ENCODE data around the gene SUFU. TPM values are rescaled to one million over a fixed set of nuclear protein-coding genes. Genes with fewer than 3 reads are reported as not detected.

SUFU gene
- total RNA-seq, 1 donor from 2014 or later, result 19.9 TPM

DNA sequence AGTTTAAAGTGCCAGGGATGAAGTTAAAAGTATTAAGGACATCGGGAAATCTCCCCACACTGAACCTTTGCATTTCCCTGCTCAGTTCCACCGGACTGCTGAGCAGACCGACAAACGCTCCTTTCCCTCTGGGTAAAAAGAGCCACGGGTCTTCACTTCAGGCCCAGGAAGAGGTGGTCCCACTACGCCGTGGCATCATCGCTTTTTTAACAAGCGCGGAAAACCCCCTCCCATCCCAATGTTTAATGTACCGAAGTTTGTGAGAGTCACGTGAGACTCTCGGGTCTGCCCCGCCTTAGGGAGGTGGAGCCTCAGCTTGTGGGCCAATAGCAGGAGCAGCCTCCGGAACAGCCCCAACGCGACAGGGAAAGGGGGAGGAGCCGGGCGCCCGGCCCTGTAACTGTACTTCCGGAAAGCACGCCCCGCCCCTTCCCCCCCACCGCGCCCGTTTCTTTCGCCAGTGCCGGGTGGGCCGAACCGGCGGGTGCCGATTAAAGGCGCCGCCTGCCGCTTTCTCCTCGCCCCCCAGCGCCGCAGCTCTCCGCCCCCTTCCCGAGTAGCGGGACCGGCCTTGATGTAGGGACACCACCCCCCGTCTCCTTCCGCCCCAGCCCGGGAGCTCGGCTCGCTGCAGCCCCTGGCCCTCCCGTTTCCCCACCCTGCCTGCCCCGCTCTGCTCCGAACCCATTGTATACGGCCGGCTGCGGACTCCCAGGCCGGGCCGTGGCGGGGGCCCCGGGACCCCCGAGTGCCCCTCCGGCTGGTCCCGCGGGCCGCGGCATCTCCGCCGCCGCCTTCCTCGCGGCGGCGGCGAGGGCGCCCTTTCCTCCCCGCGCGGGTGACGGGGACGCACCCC lies 138.3 kb downstream of the SUFU start:
- peak overlapping the region; percentile 90 for H3K4me3 Mint-ChIP-seq (ENCODE audit: unreplicated experiment)
- peaks cover 9% of the 10 kb centered on the region for H3K4me1 Mint-ChIP-seq (ENCODE audit: low read depth, unreplicated experiment)
- no peaks in the 10 kb centered on the region for H3K36me3 Mint-ChIP-seq (ENCODE audit: unreplicated experiment)
- peaks cover 28% of the 10 kb centered on the region for H3K27me3 Mint-ChIP-seq (ENCODE audit: unreplicated experiment)
- H3K9me3 Mint-ChIP-seq (ENCODE audit: unreplicated experiment), result peaks cover 18% of the 10 kb centered on the region
- peak overlapping the region; percentile 85 for H3K27ac Mint-ChIP-seq (ENCODE audit: unreplicated experiment)
- TF ChIP-seq, protein P1, sequence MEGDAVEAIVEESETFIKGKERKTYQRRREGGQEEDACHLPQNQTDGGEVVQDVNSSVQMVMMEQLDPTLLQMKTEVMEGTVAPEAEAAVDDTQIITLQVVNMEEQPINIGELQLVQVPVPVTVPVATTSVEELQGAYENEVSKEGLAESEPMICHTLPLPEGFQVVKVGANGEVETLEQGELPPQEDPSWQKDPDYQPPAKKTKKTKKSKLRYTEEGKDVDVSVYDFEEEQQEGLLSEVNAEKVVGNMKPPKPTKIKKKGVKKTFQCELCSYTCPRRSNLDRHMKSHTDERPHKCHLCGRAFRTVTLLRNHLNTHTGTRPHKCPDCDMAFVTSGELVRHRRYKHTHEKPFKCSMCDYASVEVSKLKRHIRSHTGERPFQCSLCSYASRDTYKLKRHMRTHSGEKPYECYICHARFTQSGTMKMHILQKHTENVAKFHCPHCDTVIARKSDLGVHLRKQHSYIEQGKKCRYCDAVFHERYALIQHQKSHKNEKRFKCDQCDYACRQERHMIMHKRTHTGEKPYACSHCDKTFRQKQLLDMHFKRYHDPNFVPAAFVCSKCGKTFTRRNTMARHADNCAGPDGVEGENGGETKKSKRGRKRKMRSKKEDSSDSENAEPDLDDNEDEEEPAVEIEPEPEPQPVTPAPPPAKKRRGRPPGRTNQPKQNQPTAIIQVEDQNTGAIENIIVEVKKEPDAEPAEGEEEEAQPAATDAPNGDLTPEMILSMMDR (IDR thresholded peaks at IDR 0.05; ENCODE audit: partially characterized antibody, unreplicated experiment), result no peak
- DNase-seq, result peak; percentile 98

DNA sequence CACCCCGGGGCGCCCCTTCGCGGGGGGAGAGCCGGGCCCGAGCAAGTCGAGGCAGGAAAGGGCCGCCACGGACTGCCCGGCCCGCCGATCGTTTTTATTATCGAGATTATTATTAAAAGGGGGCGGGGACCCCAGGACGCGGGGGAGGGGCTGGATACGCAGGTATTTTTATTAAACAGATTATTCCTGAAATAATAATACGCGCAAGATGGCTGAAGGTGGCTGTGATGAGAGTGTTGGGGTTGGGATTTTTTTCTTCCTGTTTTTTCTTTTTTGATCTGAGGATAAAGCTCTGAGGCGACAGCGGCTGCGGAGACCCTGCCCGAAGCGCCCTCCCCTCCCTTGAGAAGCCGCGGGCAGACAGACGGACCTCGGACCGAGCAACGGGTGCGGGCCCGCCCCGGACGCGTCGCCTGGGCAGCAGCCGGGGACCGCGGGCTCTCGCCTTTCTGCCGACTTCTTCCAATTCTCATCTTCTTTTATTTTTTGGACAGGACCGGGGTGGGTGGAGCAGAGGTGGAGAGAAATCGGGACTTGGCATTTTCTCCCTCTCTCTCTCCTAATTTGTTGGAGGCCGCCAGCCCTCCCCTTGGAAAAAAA lies 139.1 kb downstream of the SUFU start:
- DNase-seq, result peak; percentile 54
- Mint-ChIP-seq H3K9me3 (ENCODE audit: unreplicated experiment) (peaks cover 21% of the 10 kb centered on the region), H3K4me3 (ENCODE audit: unreplicated experiment) (peak overlapping the region; percentile 93), H3K27ac (ENCODE audit: unreplicated experiment) (peak overlapping the region; percentile 96), H3K36me3 (ENCODE audit: unreplicated experiment) (no peaks in the 10 kb centered on the region), H3K4me1 (ENCODE audit: low read depth, unreplicated experiment) (peaks cover 12% of the 10 kb centered on the region), H3K27me3 (ENCODE audit: unreplicated experiment) (peaks cover 30% of the 10 kb centered on the region)
- TF ChIP-seq, protein P1 (IDR thresholded peaks at IDR 0.05; ENCODE audit: partially characterized antibody, unreplicated experiment), result no peak

DNA sequence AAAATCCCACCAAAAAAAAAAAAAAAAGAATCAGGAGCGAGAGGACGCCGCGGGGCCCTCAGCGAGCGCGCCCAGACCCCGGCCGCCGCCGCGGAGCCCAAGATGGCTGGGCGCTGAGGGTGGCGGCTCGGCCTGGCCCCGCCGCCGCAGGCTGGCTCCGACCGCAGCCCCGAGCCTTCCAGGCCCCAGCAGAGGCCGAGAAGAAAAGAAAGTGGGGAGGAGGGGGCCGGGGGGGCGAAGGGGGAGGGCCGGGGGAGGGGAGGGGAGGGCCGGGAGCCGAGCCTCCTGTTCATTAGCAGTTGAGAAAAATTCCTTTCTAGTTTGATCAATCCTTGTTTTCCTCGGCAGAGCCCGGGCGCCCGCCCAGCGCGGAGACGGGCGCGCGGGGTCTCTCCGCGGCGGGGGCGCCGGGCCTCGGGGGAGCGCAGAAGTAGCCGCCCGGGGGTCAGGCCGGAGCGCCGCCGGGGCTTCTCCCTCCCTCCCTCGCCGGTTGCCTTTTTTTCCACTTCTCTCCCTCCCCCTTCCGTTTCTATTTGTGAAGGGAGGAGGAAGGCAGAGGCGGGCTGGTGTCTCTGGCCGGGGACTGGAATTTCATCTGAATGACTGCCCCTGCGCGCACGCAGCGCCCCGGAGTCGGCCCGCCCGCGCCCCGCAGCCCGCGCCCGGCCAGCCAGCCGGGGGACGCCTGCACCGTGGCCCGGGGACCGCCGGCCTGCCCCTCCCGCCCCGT lies 139.7 kb downstream of the SUFU start:
- peak; percentile 73 for DNase-seq
- Mint-ChIP-seq H3K36me3 (ENCODE audit: unreplicated experiment) (no peaks in the 10 kb centered on the region), H3K9me3 (ENCODE audit: unreplicated experiment) (peaks cover 24% of the 10 kb centered on the region), H3K4me3 (ENCODE audit: unreplicated experiment) (peak overlapping the region; percentile 93), H3K27me3 (ENCODE audit: unreplicated experiment) (peaks cover 30% of the 10 kb centered on the region), H3K27ac (ENCODE audit: unreplicated experiment) (peak overlapping the region; percentile 96), H3K4me1 (ENCODE audit: low read depth, unreplicated experiment) (peaks cover 18% of the 10 kb centered on the region)
- TF ChIP-seq, protein P1 (IDR thresholded peaks at IDR 0.05; ENCODE audit: partially characterized antibody, unreplicated experiment), result no peak

DNA sequence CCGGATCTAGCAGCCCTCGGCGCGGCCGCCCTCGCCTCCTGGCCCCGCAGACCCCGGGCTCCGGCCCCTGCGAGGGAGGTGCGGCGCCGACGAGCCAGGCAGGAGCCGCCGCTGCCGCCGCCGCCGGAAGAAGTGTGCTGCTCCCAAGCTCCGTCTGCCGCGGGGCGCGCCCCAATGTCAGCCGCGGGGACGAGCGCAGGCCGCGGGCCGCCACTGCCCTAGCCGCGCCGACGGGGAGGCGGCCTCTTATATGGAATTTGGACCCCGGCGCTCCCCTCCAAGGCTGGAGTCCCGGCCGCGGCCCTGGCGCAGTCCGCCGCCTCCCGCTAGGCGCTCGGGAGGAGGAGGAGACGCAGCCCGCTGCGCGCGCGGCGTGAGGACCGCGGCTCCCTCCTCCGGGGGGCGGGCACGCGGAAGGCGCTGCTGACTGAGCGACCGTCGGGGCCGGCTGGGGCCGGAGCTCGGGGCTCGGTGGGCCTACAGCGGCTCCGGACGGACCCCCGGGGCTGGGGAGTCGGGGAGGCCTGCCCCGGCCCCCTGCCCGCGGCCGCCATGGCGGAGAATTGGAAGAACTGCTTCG lies 140.4 kb downstream of the SUFU start, which contains the start of gene TRIM8:
TRIM8 (plus strand) TSS at position 414 of the 580 bp plus-strand sequence; CDS start at position 553, 139 bp downstream.
- Mint-ChIP-seq H3K4me1 (ENCODE audit: low read depth, unreplicated experiment) (peaks cover 25% of the 10 kb centered on the region), H3K9me3 (ENCODE audit: unreplicated experiment) (peaks cover 28% of the 10 kb centered on the region), H3K36me3 (ENCODE audit: unreplicated experiment) (no peaks in the 10 kb centered on the region), H3K27me3 (ENCODE audit: unreplicated experiment) (peaks cover 33% of the 10 kb centered on the region), H3K27ac (ENCODE audit: unreplicated experiment) (peak within 1 kb of the TSS; percentile 99), H3K4me3 (ENCODE audit: unreplicated experiment) (peak within 1 kb of the TSS; percentile 99)
- DNase-seq, result peak; percentile 66
- TF ChIP-seq, protein P1 (IDR thresholded peaks at IDR 0.05; ENCODE audit: partially characterized antibody, unreplicated experiment), result no peak
